ENCODE data around the gene SAC3D1.

DNA sequence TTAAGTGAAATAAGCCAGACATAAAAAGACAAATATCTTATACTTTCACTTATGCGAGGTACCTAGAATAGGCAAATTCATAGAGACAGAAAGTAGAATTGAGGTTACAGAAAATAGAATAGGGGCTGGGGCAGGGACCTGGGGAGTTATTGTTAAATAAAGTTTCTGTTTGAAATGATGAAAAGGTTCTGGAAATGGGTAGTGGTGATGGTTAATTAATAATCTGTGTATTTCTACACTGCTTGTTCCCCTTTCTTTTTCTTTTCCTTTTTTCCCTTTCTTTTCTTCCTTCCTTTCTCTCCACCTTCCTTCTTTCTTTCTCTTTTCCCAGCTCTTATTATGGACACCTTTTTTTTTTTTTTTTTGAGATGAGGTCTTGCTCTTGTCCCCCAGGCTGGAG, 14.5 kb downstream of the SAC3D1 start:
- TF ChIP-seq, protein P1, sequence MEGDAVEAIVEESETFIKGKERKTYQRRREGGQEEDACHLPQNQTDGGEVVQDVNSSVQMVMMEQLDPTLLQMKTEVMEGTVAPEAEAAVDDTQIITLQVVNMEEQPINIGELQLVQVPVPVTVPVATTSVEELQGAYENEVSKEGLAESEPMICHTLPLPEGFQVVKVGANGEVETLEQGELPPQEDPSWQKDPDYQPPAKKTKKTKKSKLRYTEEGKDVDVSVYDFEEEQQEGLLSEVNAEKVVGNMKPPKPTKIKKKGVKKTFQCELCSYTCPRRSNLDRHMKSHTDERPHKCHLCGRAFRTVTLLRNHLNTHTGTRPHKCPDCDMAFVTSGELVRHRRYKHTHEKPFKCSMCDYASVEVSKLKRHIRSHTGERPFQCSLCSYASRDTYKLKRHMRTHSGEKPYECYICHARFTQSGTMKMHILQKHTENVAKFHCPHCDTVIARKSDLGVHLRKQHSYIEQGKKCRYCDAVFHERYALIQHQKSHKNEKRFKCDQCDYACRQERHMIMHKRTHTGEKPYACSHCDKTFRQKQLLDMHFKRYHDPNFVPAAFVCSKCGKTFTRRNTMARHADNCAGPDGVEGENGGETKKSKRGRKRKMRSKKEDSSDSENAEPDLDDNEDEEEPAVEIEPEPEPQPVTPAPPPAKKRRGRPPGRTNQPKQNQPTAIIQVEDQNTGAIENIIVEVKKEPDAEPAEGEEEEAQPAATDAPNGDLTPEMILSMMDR (IDR thresholded peaks at IDR 0.05): no peak
- TF ChIP-seq POLR2AphosphoS5 (IDR thresholded peaks at IDR 0.05) (no peak), POLR2A (IDR thresholded peaks at IDR 0.05) (no peak)

All from transverse colon (tissue), 4 donors.